NCI-H1930 (cell line): ENCODE data around the gene PCED1A.
"Not testable (repeated sequence)": the region's sequence is repeated elsewhere in the genome, so short reads cannot be mapped to it uniquely, and the experiment has no call there.

ENCODE experiments used
- DNase-seq, 2 experiments: peaks; one replicate each; lab custom pipeline; 2025; lab: John Stamatoyannopoulos, UW

The PCED1A gene

DNA sequence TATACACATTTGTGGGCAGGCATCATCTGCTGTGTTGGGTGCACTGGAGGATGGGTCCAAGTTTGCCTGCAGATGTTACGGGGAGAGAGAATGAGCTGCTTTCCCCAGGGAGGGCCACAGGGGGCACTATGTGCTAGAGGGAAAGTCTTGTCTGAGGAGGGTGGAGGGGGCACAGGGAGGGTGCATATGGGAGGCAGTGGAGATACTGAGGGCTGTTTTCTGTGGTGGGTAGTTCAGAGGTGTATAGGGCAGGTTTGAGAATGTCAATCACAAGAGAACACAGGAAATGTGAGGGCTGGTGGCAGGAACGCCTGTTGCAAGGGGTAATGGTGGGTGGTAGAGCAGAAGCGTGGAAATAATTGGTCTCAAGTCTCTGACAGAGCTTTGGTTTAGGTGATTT, 25.2 kb upstream of the PCED1A start:
- no peak for DNase-seq

DNA sequence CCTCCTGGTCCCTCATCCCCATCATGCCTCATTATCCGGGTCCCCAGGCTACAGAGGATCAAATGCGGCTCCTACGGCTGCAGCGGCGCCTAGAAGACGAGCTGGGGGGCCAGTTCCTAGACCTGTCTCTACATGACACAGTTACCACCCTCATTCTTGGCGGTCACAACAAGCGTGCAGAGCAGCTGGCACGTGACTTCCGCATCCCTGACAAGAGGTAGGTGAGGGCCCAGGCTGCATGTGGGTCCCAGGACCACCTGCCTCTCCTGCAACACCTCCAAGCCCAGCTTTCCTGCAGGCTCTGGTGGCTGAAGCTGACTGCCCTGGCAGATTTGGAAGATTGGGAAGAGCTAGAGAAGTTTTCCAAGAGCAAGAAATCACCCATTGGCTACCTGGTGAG, 24.6 kb upstream of the PCED1A start:
- no peak for DNase-seq

DNA sequence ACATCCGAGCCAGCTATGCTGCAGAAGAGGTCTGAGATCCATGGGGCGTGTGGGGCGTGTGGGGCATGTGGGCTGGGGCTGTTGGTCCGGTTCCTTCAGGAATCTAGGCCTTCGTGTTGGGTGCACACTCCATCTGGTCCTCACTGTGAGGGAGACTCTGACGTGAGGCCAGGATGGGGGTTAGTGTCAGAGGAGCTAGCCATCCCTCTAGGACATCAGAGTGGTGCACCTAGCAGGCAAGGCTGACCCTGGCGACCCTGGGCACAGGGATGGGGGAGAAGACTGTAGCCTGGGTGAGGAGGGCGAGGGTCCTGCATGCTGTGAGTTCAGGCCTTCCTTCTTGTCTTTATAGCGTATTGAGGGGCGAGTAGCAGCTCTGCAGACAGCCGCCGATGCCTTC, 24.2 kb upstream of the PCED1A start:
- DNase-seq, result no peak

DNA sequence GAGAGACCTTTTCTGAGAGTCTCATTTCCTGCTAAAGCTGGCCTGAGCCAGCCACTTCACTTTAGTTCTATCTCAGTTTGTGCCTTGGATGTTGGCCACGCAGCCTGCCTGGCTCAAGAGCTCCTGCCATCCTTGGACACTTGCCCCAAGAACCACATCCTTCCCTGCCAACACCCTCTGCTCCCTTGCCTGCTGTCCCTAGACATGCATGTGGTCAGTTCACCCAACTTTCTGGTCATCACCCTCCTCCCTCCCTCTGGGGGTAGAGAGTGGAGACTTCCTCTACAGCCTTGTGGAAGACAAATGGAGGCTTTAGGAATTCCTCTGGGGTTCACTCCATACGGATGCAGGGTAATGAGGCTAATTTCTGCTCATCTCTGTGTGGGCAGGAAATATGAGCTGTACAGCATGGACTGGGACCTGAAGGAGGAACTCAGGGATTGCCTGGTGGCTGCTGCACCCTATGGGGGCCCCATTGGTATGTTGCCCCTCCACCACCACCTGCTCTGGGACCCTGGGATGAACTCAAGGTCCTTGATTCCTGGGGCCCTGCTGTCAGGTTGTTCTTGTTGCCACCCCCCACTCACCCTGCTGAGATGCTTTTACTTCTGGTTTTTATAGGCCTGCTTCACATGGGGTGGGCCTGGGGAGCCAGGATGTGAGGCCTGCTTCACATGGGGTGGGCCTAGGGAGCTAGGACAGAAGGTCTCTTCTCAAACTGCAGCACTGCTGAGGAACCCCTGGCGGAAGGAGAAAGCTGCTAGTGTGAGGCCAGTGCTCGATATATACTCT, 19.1 kb upstream of the PCED1A start:
- no peak for DNase-seq

DNA sequence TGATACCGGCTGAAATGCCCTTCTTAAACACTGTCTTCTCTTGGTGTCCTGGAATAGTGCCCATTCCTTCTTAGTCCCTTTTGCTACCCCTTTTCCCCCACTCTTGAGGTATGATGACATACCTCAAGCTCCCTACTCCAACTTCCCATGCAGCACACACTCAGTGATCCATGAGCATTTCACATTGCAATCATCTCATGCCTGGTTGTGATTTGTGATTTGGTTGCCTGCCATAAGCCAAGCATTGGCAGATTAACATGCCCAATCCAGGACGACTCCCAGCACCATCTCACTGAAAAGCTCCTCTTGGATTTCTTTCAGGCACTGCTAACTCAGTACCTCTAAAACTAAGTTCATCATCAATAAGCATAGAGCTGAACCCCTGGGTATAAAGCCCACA, 18.1 kb upstream of the PCED1A start:
- no peak for DNase-seq

DNA sequence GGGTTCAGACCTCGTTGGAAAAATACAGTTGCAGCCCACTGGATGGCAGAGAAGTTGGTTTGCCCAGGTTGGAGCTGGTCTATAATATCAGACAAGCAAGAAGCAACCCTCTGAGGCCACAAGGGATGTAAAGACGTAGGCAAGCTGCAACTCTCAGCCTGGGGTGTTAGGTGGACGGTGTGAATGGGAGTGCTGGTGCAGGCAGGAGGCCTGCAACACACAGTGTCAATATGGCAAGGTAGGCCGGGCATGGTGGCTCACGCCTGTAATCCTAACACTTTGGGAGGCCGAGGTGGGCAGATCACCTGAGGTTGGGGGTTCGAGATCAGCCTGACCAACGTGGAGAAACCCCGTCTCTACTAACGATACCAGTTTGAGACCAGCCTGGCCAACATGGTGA, 10.6 kb upstream of the PCED1A start:
- DNase-seq, result no peak

DNA sequence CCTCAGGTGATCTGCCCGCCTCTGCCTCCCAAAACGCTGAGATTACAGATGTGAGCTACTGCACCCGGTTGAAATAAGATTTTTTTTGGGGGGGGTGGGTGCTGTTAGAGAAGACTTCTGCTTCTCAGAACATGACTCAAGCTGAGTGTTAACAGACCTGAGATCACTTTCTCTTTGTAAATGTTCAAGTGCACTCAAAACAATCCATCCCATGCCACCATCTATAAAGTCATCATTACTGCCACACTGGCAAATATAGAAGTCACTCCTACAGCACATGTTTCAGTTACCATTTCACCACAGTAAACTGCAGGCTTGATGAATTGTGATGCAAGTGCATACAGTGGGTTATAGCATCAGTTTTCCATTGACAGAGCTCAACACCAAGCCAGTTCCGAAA, 9.1 kb upstream of the PCED1A start:
- no peak for DNase-seq

DNA sequence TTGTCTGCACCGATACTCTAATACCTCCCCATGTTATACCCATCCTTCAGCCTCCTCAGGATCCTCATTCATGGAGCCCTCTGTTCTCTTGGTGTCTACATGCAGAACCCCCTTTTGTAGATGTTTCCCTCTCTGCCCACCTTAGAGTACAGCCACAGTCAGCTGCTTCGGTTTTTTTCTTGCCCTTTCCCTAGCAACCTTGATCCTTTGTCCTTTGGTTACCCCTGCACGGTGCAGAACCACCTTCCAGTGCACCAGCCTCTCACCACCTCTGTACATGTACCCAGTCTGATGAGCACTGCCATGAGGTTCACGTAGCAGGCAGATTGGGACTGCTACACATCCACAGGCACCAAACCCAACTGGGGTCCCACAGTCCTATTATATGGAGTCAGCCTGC, 7.3 kb upstream of the PCED1A start:
- no peak for DNase-seq

DNA sequence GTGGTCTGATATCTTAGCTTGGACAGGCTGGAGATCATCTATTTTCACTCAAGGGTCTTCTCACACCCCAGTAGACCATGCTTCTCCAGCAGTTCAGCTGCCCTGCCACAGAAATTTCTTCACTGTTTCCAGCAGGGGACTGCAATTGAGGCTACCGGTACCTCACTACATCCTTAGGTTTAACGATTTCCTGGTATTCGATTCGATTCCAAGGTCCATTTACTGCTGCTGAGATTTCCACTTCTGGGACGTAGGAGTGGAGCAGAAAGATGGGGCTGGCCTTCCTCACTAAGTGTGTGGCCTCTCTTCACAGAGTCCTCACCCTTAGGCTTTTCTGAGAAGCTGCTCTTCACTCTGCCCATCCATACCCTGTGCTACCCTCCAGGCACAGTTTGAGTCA, 6.2 kb upstream of the PCED1A start:
- no peak for DNase-seq

DNA sequence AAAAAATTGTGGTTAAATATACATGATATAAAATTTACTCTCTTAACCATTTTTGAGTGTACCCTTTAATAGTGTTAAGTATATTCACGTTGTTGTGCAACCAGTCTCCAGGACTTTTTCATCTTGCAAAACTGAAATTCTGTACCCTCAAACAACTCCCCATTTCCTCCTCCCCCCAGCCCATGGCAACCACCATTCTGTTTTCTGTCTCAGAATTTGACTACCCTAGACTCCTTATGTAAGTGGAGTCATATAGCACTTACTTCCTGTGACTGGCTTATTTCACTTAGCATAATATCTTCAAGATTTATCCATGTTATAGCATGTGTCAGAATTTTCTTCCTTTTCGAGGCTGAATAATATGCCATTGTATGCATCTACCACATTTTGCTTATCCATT, 5.2 kb upstream of the PCED1A start:
- no peak for DNase-seq

DNA sequence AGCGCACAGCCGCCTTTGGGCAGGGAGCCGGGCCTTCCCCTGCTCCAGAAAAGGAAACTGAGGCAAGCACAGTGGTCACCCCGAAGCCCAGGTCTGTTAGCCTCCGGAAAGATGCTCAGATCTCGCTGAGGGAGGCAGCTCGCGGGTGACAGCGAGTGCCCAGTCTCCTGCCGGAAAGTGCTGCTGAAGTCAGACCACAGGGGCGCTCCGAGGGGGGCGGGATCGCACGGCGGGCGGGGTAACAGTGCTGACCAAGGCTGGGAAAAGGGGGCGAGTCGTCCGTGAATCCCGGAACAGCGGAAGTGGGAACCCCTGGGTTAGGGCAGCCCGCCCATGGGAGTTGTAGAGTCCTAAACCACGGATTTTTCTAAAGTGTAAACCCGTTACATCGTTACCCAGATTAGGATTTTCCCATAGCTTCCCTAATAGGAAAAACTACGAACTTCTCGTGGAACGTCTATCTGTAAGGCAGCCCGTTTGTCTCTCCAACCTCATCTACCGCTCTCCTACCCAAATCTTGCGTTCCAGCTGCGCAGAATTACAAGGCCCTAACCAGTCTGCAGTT, 594 bp upstream of the PCED1A start:
- DNase-seq, result no peak

DNA sequence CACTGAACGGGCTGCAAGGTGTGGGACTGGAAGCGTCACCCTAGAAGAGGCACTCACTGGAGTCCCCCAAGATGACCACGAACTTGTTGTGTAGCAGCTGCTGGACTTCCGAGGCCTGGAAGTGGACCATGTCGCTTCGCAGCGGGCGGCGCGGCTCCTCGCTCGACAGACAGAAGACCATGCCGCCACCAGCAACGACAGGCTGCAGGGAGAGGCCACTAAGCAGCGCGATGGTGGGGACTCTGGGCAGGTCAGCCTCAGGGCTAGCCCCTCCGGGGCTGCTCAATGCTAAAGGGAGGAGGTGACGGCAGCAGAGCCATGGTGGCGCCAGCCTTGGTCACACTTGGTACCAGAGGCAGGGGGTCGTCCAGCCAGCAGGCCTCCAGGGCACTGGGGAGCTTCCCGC, 720 bp downstream of the PCED1A start:
- DNase-seq, result no peak

DNA sequence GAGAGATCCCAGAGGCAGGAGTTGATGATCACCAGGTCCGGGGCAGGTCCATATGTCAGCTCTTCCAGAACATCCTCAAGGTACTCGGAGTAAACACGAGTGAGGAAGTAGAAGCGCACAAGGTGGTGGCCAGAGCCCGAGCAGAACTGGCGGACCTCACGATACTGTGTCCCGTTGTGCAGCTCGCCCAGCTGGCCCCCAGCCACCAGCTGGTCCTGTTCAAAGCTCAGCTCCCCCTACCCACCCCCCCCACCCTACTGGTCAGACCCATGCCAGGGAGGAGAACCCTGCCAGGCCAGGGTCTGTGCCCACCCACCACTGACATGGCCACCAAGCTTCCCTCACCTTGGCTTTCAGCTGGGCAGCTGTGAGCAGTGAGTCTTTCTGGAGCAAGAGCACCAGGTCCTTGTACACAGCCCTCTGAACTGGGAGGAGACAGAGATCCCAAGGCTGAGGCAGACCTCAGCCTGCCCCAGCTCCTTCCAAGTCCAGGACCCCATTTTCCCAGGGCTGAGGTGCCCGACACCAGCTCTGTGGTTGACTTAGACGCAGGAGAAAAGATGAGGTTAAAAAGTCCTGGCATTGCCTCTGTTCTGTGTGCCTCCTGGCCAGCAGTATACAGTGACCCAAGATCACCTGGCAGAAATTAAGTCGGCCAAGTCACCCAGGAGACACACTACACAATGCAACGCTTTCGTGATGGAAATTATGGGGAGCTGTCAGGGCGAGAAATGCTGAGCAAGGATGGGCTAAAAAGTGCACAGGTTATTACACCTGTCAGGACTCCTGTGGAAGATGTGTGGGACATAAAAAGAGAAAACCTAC, 1.4 kb downstream of the PCED1A start:
- DNase-seq, result no peak

DNA sequence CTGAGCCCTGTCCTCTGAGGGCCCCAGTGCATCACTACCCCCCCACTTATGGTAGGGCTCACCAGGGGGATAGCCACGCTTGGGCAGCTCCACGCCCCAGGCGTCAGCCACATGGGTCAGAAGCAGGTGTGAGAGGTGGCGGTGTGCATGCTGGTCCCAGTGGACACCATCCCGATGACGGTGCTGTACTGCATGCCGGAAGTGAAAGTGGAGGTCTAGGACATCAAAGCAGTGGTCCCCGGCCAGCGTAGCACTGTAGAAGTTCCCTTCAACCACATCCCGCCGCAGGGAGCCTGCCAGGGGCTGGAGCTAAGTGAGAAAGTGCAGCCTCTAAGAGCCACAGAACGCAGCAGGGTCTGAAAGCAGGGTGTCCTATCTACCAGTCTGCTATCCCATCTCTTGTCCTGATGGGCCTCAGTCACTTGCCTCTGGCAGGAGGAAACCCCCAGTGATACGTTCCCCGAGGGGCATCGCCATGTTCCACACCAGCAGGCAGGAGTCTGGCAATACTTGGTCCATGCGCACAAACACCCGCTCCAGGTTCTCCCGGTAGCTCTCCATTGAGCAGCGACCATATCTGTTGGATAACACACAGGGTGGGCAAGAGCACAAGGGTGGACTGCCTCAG, 2.2 kb downstream of the PCED1A start:
- DNase-seq, result no peak

DNA sequence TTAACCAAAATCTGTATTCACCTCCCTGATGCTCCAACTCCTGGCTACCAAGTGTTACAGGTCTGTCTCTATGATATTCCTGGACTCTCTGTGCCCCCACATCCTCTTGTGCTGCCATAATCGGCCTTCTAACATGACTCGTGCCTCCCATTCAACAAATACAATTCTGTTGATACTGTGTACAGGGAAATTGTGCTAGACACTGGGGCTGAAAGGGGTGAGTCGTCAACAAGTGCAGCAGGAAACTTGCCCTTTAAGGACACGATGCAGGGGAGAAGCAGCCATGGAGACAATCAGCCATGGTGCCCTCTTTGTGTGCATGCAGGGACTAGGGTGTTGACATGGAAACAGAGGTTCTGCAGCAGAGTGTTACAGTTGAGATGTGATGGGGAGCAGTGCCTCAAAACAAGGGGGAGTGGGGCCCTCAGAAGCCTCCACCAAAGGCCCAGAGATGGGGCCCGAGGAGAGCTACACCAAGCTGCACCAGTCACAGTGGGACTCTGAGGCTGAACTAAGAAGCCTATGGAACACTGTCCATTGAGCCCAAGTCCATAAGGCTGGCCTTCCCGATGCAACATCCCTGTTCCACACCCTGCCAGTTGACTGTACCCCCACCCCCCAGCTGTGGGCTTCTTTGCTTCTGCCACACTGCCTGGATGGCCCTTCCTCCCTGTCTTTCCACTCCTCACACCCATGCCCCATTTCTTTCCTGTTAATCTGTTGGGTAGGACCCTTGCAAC, 3.1 kb downstream of the PCED1A start:
- no peak for DNase-seq

DNA sequence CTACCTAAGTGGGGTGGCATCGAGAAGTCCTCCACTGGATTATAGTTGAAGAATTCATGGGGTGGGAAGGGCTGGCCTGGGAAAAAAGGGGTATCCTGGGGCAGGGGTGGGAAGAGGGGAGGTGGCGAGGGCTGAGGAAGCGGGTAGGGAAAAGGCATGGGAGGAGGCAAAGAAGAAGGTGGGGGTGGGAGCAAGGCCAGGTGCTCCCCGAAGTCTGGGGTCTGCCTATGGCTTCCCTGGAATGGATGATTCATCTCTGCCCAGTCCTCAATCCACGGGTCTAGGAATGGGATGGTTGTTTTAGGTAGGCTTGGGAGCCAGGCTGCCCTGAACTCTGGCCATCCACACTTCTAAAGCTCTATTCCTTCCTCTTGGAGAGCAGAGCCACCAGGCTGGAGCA, 4.4 kb downstream of the PCED1A start:
- DNase-seq, result no peak

DNA sequence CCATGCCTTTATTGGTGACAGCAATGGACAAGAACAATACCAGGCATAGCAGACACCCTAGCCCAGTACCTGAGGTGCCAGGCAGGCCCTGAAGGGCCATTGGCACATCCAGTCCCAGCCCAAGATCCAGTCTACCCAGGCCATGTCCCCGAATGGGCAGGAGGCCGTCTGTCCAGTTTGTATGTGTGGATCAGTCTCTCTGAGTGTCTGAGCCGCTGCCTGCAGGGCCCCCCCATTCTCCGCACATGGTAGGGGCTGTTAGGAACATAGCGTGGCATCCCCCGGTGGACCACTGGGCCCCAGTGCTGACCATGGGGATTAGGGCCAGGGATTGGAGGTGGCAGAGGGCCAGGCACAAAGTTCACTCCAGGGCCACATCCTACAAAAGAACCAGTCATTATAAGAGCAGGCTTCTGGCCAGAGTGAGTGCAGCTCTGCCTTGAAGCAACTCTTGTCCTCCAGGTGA, 5.1 kb downstream of the PCED1A start:
- no peak for DNase-seq

DNA sequence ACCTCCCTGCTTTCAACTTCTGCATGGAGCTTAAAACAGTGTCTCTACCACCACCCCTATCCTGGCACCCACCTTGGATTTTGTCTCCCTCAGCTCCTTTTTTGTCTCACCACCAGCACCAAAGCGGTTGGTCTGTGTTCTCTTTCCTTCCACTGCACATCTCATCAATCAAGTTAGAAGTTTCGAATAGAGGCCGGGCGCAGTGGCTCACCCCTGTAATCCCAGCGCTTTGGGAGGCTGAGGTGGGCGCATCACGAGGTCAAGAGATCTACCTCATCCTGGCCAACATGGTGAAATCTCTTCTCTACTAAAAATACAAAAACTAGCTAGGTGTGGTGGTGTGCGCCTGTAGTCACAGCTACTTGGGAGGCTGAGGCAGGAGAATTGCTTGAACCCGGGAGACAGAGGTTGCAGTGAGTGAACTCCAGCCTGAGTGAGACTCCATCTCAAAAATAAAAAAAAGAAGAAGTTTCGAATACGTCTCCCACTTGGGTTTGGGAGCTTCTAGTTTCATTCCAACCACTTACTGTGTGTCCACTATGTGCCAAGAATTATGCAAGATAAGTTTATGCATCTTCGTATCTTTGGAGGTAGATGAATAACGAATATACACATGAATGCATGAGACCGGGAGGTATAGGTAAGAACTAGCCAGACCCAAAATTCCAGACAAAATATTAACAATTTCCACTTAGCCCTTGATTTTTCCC, 5.9 kb downstream of the PCED1A start:
- no peak for DNase-seq

DNA sequence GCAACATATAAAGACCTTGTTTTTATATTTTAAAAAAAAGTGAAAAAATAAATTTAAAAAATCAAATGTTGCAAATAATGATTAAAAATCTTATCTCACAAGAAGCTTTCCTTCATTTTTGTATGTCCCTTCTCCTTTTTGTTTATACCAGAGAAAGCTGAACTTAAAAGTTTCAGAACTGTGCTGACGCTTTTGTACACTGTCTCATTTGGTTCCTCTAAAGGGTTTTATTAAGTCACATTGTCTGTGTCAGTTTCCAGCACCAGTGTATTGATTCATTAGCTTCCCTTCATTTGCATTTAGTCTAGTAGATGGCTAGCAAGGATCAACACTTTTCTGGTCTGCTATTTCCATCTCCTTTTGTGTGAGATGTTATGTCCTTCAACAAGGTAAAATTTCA, 6.7 kb downstream of the PCED1A start:
- no peak for DNase-seq

DNA sequence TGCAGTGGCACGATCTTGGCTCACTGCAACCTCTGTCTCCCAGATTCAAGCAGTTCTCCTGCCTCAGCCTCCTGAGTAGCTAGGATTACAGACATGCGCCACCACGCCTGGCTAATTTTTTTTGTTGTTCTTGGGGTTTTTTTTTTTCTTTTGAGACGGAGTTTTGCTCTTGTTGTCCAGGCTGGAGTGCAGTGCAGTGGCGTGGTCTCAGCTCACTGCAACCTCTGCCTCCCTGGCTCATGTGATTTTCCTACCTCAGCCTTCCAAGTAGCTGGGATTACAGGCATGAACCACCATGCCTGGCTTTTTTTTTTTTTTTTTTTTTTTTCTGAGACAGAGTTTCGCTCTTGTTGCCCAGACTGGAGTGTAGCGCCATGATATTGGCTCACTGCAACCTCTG, 9.2 kb downstream of the PCED1A start:
- not testable (repeated sequence) for DNase-seq

DNA sequence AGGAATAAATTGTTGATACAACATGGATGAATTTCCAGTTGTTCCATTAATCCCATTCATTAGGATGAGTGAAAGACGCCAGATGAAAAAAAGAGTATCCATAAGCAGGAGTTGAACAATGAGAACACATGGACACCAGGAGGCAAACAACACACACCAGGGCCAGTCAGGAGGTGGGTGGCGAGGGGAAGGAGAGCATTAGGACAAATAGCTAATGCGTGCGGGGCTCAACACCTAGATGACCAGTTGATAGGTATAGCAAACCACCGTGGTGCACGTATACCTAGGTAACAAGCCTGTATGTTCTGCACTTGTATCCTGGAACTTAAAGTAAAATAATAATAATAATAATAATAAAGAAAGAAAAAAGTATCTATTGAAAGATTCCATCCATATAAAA, 11.1 kb downstream of the PCED1A start:
- DNase-seq, result no peak
